Measurements from ENCODE around the gene RAP1GAP. TPM values are rescaled to one million over a fixed set of nuclear protein-coding genes. Genes with fewer than 3 reads are reported as not detected.
A peak's percentile ranks its signal among the peaks of the same experiment; 100 is the strongest.

RAP1GAP gene
- polyA plus RNA-seq, 2 of the 4 experiments (the other 2 are of a cell fraction), result 5.4 to 16.7 TPM

- TF ChIP-seq CTCF (IDR thresholded peaks at IDR 0.05), result no peak
- no peak for TF ChIP-seq ESRRA (IDR thresholded peaks at IDR 0.05; ENCODE audit: borderline replicate concordance, low read length)
- no peak for TF ChIP-seq CBX8 (IDR thresholded peaks at IDR 0.05)
- TF ChIP-seq ZFP36 (IDR thresholded peaks at IDR 0.05; ENCODE audit: borderline replicate concordance, partially characterized antibody), result no peak
- 0 out of 2 replicates have a peak, but pooled peaks have one; percentile 39 for TF ChIP-seq HOXB13 (CRISPR knock-in tag; IDR thresholded peaks at IDR 0.05; ENCODE audit: low read depth)
- TF ChIP-seq NFE2L2 (conservative IDR thresholded peaks at IDR 0.05; ENCODE audit: low read length), result no peak
- no peak for TF ChIP-seq NPAS2 (CRISPR knock-in tag; IDR thresholded peaks at IDR 0.05; ENCODE audit: borderline replicate concordance)
- TF ChIP-seq FOSL2 (IDR thresholded peaks at IDR 0.05), result no peak
- TF ChIP-seq FOSL2 (CRISPR knock-in tag; IDR thresholded peaks at IDR 0.05), result no peak
- no peak for TF ChIP-seq GATA3 (IDR thresholded peaks at IDR 0.05; ENCODE audit: borderline replicate concordance)
- peak; percentile 15; the same call in 1 of the 2 replicates for TF ChIP-seq MAX (IDR thresholded peaks at IDR 0.05)
- TF ChIP-seq FOSB (CRISPR knock-in tag; IDR thresholded peaks at IDR 0.05), result no peak; the same call in 1 of the 2 replicates
- no peak for TF ChIP-seq RARB (CRISPR knock-in tag; IDR thresholded peaks at IDR 0.05)
- no peak for TF ChIP-seq ELK1 (IDR thresholded peaks at IDR 0.05; ENCODE audit: low read depth, low read length)
Measured at GRCh38 chr1:21623410-21623961, 45.7 kb downstream of the RAP1GAP start (continued).

GRCh38 chr1:21622466-21623315, 46.5 kb downstream of the RAP1GAP start:
- 23% methylated on average over 10 of the region's 62 CpGs for WGBS (ENCODE audit: missing lambda C conversion rate)
- peak overlapping the region; percentile 58 for H3K4me3 ChIP-seq
- ATAC-seq (peak; percentile 36 to 51), DNase-seq (ENCODE audit: low read depth in 1 of 2, low spot score in 1 of 2) (no peak), FAIRE-seq (no peak)
- peak overlapping the region; percentile 85 to 92 for H3K27ac ChIP-seq
- no peaks in the 10 kb centered on the region for H3K9me3 ChIP-seq
- ChIA-PET CTCF (interaction anchor here (5.0 kb wide), 1 partner anchor 36 kb away, joined by 20 read pairs; no protein-coding TSS in a partner anchor), POLR2A (interaction anchor here (0.6 to 0.8 kb wide), 2 partner anchors 16 to 17 kb away, joined by 3 read pairs; no protein-coding TSS in a partner anchor)
- peaks cover 50% of the 10 kb centered on the region for H3K4me1 ChIP-seq
- TF ChIP-seq POLR2A (IDR thresholded peaks at IDR 0.05; ENCODE audit: low read length), result 0 out of 2 replicates have a peak, but pooled peaks have one; percentile 11
- no peak for TF ChIP-seq EP300 (IDR thresholded peaks at IDR 0.05)
- TF ChIP-seq CEBPB (IDR thresholded peaks at IDR 0.05), result peak in 1 of 2 experiments; percentile 37; a peak in 1 of 4 replicates
- peak overlapping the region; percentile 97 for H3K4me2 ChIP-seq

- ChIA-PET POLR2A (interaction anchor here (0.6 to 0.8 kb wide), 2 partner anchors 16 to 18 kb away, joined by 3 read pairs; no protein-coding TSS in a partner anchor), CTCF (interaction anchor here (1.2 to 5.0 kb wide), 3 partner anchors 11 to 111 kb away, joined by 3 to 20 read pairs (median 3); no protein-coding TSS in a partner anchor)
- H3K4me1 ChIP-seq, result peaks cover 43% of the 10 kb centered on the region
- no peaks in the 10 kb centered on the region for H3K9me3 ChIP-seq
- WGBS (ENCODE audit: missing lambda C conversion rate), result 4% methylated on average over 4 of the region's 39 CpGs
- FAIRE-seq, result no peak
- peak; percentile 25 to 26; a peak in 4 of 6 replicates for ATAC-seq
- H3K27ac ChIP-seq, result peak overlapping the region; percentile 85 to 92
- H3K4me2 ChIP-seq, result peak overlapping the region; percentile 97
- no peak for DNase-seq (ENCODE audit: low read depth in 1 of 2, low spot score in 1 of 2)
- peak overlapping the region; percentile 58 for H3K4me3 ChIP-seq
- no peak for TF ChIP-seq ATOH8 (CRISPR knock-in tag; IDR thresholded peaks at IDR 0.05; ENCODE audit: low read depth)
- no peak for TF ChIP-seq CHD2 (IDR thresholded peaks at IDR 0.05; ENCODE audit: low read length, partially characterized antibody)
- no peak for TF ChIP-seq RARB (CRISPR knock-in tag; IDR thresholded peaks at IDR 0.05)
- no peak for TF ChIP-seq REST (IDR thresholded peaks at IDR 0.05)
- no peak for TF ChIP-seq CTCF (IDR thresholded peaks at IDR 0.05)
- TF ChIP-seq RCOR1 (IDR thresholded peaks at IDR 0.05; ENCODE audit: low read depth, low read length), result no peak
- TF ChIP-seq EP300 (IDR thresholded peaks at IDR 0.05), result no peak
- TF ChIP-seq TFCP2L1 (CRISPR knock-in tag; IDR thresholded peaks at IDR 0.05), result no peak
Measured at GRCh38 chr1:21621761-21622436, 47.3 kb downstream of the RAP1GAP start.

Measured in A549 (cell line).